NCI-H146 treated with DMSO at 0.1 percent for 48 hours (cell line): ENCODE results near the gene NRXN2.
"Not testable (repeated sequence)": the region's sequence is repeated elsewhere in the genome, so short reads cannot be mapped to it uniquely, and the experiment has no call there.

Source experiments
- DNase-seq: peaks from one replicate; lab custom pipeline; 2025; ENCODE audit not compliant: unreplicated experiment; lab: John Stamatoyannopoulos, UW

The NRXN2 gene

GRCh38 chr11:64595922-64596321 is 127.1 kb downstream of the NRXN2 start:
- DNase-seq: not testable (repeated sequence)

- no peak for DNase-seq
Observed at GRCh38 chr11:64594159-64594939, 128.6 kb downstream of the NRXN2 start.

GRCh38 chr11:64593156-64594105 is 129.6 kb downstream of the NRXN2 start:
- DNase-seq: no peak

GRCh38 chr11:64592656-64593055 is 130.3 kb downstream of the NRXN2 start:
- DNase-seq: no peak

GRCh38 chr11:64592234-64592615 is 130.8 kb downstream of the NRXN2 start:
- no peak for DNase-seq

- DNase-seq: no peak
Observed at GRCh38 chr11:64591257-64592233, 131.5 kb downstream of the NRXN2 start.

- DNase-seq: no peak
Observed at GRCh38 chr11:64590763-64591221, 132.2 kb downstream of the NRXN2 start, which contains the start of gene SLC22A12. TSS of gene SLC22A12 (plus strand) at chr11:64591220. CDS start at chr11:64591557, 337 bp downstream.

GRCh38 chr11:64588701-64589100 is 134.3 kb downstream of the NRXN2 start:
- no peak for DNase-seq

- DNase-seq: no peak
Observed at GRCh38 chr11:64586366-64586765, 136.6 kb downstream of the NRXN2 start.

- DNase-seq: no peak
Observed at GRCh38 chr11:64585150-64585549, 137.8 kb downstream of the NRXN2 start.

GRCh38 chr11:64583296-64584262 is 139.4 kb downstream of the NRXN2 start:
- DNase-seq: no peak

GRCh38 chr11:64582885-64583284 is 140.1 kb downstream of the NRXN2 start:
- DNase-seq: no peak

GRCh38 chr11:64581057-64581523 is 141.9 kb downstream of the NRXN2 start:
- no peak for DNase-seq

- DNase-seq: no peak
Observed at GRCh38 chr11:64580412-64580811, 142.6 kb downstream of the NRXN2 start.

- DNase-seq: no peak
Observed at GRCh38 chr11:64577202-64577601, 145.8 kb downstream of the NRXN2 start.

- no peak for DNase-seq
Observed at GRCh38 chr11:64572143-64572542, 150.9 kb downstream of the NRXN2 start.

- no peak for DNase-seq
Observed at GRCh38 chr11:64571410-64572091, 151.4 kb downstream of the NRXN2 start.

- DNase-seq: no peak
Observed at GRCh38 chr11:64571050-64571409, 152.0 kb downstream of the NRXN2 start.

GRCh38 chr11:64570341-64570740 is 152.7 kb downstream of the NRXN2 start:
- DNase-seq: no peak
